Mesodermal cell (in vitro differentiated cells): ENCODE results near the gene TTC28.
"Not testable (repeated sequence)": the region's sequence is repeated elsewhere in the genome, so short reads cannot be mapped to it uniquely, and the experiment has no call there.

Source experiments
- H3K27ac ChIP-seq: 2 replicates; pipeline ENCODE4 v1.7.0; 2013; ENCODE audit warnings: mild to moderate bottlenecking, low read depth, low read length, moderate library complexity; ENCODE audit not compliant: severe bottlenecking
- H3K36me3 ChIP-seq: 2 replicates; pipeline ENCODE4 v1.7.1; 2013; ENCODE audit warnings: mild to moderate bottlenecking, low read length, moderate library complexity; ENCODE audit not compliant: control insufficient read depth, insufficient read depth
- H3K4me1 ChIP-seq: one replicate; pipeline ENCODE4 v1.7.1; 2013; ENCODE audit warnings: mild to moderate bottlenecking, low read length; ENCODE audit not compliant: insufficient read depth, control insufficient read depth, poor library complexity, severe bottlenecking
- H3K4me3 ChIP-seq: 2 replicates; pipeline ENCODE4 v1.7.0; 2013; ENCODE audit warnings: low read length, control low read depth, mild to moderate bottlenecking; ENCODE audit not compliant: insufficient read depth, poor library complexity, severe bottlenecking; ENCODE audit errors: extremely low read depth
- H3K9me3 ChIP-seq: 2 replicates; pipeline ENCODE4 v1.7.1; 2013; ENCODE audit warnings: mild to moderate bottlenecking, low read length, moderate library complexity; ENCODE audit not compliant: control insufficient read depth
- WGBS, 2 experiments: methylation state at CpG; one replicate each; pipeline ENCODE4 v1.1.5; 2013; ENCODE audit warnings: missing lambda C conversion rate in 2 of 2; ENCODE audit not compliant: insufficient coverage in 2 of 2; 5-methylcytosine and 5-hydroxymethylcytosine counted together

Gene TTC28

GRCh38 chr22:28394513-28395110 lies 285.0 kb downstream of the TTC28 start:
- peaks cover 14% of the 10 kb centered on the region for H3K4me1 ChIP-seq
- H3K36me3 ChIP-seq = no peaks in the 10 kb centered on the region
- no peak overlapping the region for H3K4me3 ChIP-seq
- 83 to 100% methylated on average over 2 of the region's 2 CpGs for WGBS, 2 experiments
- no peak overlapping the region for H3K27ac ChIP-seq
- H3K9me3 ChIP-seq = peaks cover 7% of the 10 kb centered on the region

DNA sequence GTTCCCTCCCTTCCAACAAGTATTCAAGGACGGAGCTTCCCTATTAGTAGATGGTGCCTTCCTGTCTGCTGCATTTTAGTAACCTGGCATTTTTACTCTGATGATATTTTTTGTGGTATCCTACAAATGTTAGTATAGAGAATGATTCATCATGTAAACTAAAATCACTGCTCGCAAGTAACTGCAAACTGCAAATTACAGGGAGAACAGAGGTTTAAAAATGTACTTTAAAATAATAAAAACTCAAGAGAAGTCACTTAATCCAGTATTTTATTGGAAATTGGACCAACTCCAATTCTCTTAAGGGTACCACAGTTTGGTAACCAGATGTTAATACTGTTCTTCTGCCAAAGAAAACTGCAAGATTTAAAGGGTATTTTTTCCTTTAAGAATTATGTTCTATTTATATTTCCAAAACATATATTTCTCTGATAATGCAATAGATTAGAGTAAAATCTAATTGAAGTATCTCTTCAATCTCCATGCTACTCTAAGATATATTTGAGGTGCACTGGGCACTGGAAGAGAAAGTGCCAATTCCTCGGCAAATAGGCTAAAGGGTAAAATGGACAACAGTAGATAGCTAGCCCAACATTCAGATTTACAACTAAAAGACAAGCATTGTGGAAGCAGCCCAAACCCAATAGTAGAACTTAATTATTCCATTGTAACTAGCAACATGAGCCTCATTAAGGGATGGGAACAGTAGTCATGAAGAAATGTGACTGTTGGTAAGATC lies 298.0 kb downstream of the TTC28 start:
- WGBS, 2 experiments = 100% methylated on average over 1 of the region's 3 CpGs; no CpG with 5 or more reads in 1 of the 2 experiments
- Histone ChIP-seq H3K4me3 (no peak overlapping the region), H3K27ac (no peak overlapping the region), H3K9me3 (no peaks in the 10 kb centered on the region), H3K4me1 (no peaks in the 10 kb centered on the region), H3K36me3 (no peaks in the 10 kb centered on the region)

GRCh38 chr22:28379951-28380350 lies 299.7 kb downstream of the TTC28 start:
- Histone ChIP-seq H3K9me3 (no peaks in the 10 kb centered on the region), H3K36me3 (no peaks in the 10 kb centered on the region), H3K4me1 (no peaks in the 10 kb centered on the region), H3K4me3 (no peak overlapping the region), H3K27ac (no peak overlapping the region)
- WGBS, 2 experiments = 100% methylated on average over 1 to 2 of the region's 4 CpGs

DNA sequence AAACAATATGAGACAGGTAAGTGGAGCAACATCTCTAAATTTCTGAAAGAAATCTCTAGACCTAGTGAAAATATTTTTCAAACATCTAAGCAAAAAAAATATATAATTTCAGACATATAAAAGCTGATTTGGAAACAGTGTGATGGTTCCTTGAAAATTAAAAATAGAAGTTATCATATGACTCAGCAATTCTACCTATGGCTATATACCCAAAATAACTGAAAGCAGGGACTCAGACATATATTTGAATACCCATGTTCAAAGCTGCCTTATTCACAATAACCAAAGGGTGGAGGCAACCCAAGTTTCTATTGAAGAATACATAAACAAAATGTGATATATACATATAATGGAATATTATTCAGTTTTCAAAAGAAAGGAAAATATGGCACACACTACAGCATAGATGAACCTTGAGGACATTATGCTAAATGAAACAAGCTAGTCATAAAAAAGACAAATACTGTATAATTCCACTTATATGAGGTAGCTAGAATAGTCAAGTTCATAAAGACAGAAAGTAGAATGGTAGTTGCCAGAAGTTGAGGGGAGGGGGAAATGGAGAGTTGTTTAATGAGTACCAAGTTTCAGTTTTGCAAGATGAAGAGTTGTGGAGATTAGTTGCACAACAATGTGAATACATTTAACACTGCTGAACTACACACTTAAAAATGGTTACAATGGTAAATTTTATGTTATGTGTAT lies 300.4 kb downstream of the TTC28 start:
- no peak overlapping the region for H3K4me3 ChIP-seq
- no peak overlapping the region for H3K27ac ChIP-seq
- H3K4me1 ChIP-seq = no peaks in the 10 kb centered on the region
- no peaks in the 10 kb centered on the region for H3K9me3 ChIP-seq
- no peaks in the 10 kb centered on the region for H3K36me3 ChIP-seq

GRCh38 chr22:28375761-28376534 lies 303.7 kb downstream of the TTC28 start:
- H3K36me3 ChIP-seq = no peaks in the 10 kb centered on the region
- H3K4me3 ChIP-seq = no peak overlapping the region
- no peaks in the 10 kb centered on the region for H3K9me3 ChIP-seq
- H3K4me1 ChIP-seq = no peaks in the 10 kb centered on the region
- no peak overlapping the region for H3K27ac ChIP-seq

- Histone ChIP-seq H3K27ac (no peak overlapping the region), H3K9me3 (peaks cover 3% of the 10 kb centered on the region), H3K4me3 (no peak overlapping the region), H3K4me1 (no peaks in the 10 kb centered on the region), H3K36me3 (no peaks in the 10 kb centered on the region)
- 67% methylated on average over 1 of the region's 2 CpGs; no CpG with 5 or more reads in 1 of the 2 experiments for WGBS, 2 experiments
Measured at GRCh38 chr22:28373831-28374230, 305.8 kb downstream of the TTC28 start.

GRCh38 chr22:28369854-28370253 lies 309.8 kb downstream of the TTC28 start:
- Histone ChIP-seq H3K36me3 (no peaks in the 10 kb centered on the region), H3K4me3 (no peak overlapping the region), H3K27ac (no peak overlapping the region), H3K4me1 (no peaks in the 10 kb centered on the region), H3K9me3 (peaks cover 8% of the 10 kb centered on the region)
- WGBS, 2 experiments = 78 to 79% methylated on average over 2 of the region's 2 CpGs

DNA sequence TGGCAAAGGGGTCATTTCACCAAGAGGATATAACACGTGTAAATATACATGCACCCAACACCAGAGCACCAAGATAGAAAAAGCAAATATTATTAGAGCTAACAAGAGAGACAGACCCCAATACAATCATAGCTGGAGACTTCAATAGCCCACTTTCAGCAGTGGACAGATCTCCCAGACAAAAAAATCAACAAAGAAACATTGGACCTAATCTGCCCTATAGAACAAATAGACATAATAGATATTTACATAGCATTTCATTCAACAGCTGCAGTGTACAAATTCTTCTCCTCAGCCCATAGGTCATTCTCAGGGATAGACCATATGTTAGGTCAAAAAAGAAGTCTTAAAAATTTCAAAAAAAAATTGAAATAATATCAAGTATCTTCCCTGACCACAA lies 312.8 kb downstream of the TTC28 start:
- Histone ChIP-seq H3K4me1 (no peaks in the 10 kb centered on the region), H3K4me3 (no peak overlapping the region), H3K36me3 (peaks cover 3% of the 10 kb centered on the region), H3K27ac (no peak overlapping the region), H3K9me3 (peaks cover 29% of the 10 kb centered on the region)
- WGBS, 2 experiments = no CpG with 5 or more reads among the region's 1 CpG

DNA sequence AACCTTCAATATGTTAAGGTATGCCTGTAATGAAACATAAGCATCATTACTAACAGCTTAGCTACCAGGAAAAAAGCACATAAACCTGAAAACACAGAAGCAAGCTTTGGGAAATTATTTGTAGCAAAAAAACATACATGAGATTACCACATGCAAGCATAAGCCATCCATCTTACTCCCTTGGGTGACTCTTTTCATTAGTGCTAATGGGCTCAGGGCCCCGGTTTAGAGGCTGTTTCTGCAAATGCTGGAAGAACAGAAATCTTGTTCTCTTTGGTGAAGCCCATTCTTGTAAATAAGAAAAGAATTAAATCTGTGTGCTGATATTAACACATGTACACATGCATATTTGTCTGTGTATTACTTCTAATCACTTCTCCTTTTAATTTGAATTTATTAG lies 314.3 kb downstream of the TTC28 start:
- Histone ChIP-seq H3K4me3 (no peak overlapping the region), H3K9me3 (peaks cover 29% of the 10 kb centered on the region), H3K4me1 (no peaks in the 10 kb centered on the region), H3K36me3 (peaks cover 5% of the 10 kb centered on the region), H3K27ac (no peak overlapping the region)
- no CpG with 5 or more reads among the region's 1 CpG for WGBS, 2 experiments

DNA sequence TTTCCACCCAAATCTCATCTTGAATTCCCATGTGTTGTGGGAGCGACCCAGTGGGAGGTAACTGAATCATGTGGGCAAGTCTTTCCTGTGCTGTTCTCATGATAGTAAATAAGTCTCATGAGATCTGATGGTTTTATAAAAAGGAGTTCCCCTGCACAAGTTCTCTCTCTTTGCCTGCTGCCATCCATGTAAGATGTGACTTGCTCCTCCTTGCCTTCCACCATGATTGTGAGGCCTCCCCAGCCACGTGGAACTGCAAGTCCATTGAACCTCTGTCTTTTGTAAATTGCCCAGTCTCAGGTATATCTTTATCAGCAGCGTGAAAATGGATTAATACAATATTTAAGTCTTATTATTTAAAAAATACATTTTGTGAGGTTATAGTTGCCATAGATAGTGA lies 315.5 kb downstream of the TTC28 start:
- peaks cover 28% of the 10 kb centered on the region for H3K9me3 ChIP-seq
- H3K4me1 ChIP-seq, H3K27ac ChIP-seq, H3K36me3 ChIP-seq, H3K4me3 ChIP-seq: not testable (repeated sequence)
- 100% methylated on average over 2 of the region's 3 CpGs; no CpG with 5 or more reads in 1 of the 2 experiments for WGBS, 2 experiments
